ENCODE data around the gene TBCD.

DNA sequence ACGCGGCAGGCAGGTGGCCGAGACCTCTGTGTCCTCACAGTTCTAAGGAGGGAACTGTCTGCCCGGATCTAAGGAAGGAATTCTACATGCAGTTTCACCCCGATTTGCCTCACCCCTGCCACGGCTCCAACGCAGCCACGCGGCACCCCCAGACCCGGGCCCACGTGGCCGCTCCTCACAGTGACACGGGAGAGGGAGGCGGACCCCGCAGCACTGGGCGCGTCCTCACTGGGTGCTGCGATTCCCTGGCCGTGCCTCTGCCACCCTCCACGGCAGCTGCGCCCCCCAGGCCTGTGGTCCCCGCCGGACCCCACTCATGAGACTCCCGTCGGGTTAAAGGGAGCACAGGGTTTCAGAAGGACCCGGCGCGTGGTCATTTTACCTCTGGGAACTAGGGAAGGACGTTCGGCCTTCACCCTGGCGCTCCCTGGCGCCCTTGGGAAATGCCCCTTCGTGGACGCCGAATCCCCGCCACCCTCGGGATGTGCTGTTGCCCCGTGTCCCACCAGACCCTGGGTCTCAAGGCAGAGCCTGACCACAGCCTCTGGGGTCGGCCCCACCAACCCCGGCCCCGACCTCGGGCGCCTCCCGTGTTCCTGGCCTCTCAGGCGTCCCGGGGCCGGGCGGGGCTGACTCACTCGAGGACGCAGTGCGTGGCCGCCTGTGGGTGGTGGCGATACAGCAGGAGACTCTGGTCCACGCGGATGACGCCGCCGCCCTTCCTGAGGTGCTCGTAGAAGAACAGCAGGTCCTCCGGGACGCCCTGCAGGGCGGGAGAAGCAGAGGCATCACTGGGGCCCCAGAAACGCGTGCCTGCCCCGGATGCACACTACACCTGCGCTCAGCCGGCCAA, 208.8 kb downstream of the TBCD start:
- TF ChIP-seq, protein P1, sequence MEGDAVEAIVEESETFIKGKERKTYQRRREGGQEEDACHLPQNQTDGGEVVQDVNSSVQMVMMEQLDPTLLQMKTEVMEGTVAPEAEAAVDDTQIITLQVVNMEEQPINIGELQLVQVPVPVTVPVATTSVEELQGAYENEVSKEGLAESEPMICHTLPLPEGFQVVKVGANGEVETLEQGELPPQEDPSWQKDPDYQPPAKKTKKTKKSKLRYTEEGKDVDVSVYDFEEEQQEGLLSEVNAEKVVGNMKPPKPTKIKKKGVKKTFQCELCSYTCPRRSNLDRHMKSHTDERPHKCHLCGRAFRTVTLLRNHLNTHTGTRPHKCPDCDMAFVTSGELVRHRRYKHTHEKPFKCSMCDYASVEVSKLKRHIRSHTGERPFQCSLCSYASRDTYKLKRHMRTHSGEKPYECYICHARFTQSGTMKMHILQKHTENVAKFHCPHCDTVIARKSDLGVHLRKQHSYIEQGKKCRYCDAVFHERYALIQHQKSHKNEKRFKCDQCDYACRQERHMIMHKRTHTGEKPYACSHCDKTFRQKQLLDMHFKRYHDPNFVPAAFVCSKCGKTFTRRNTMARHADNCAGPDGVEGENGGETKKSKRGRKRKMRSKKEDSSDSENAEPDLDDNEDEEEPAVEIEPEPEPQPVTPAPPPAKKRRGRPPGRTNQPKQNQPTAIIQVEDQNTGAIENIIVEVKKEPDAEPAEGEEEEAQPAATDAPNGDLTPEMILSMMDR (IDR thresholded peaks at IDR 0.05; ENCODE audit: poor library complexity, severe bottlenecking), result no peak
- no peak for TF ChIP-seq REST (IDR thresholded peaks at IDR 0.05; ENCODE audit: borderline replicate concordance)
- no peak for TF ChIP-seq TAF1 (IDR thresholded peaks at IDR 0.05; ENCODE audit: low read depth)
- TF ChIP-seq EZH2 (IDR thresholded peaks at IDR 0.05; ENCODE audit: borderline replicate concordance, insufficient read depth, low read length, poor library complexity, severe bottlenecking), result no peak
- no peak for TF ChIP-seq SMC3 (conservative IDR thresholded peaks at IDR 0.05; ENCODE audit: poor library complexity)
- TF ChIP-seq EP300 (conservative IDR thresholded peaks at IDR 0.05; ENCODE audit: poor library complexity, severe bottlenecking), result no peak
- TF ChIP-seq POLR2AphosphoS5 (IDR thresholded peaks at IDR 0.05), result no peak
- no peak for TF ChIP-seq RAD21 (conservative IDR thresholded peaks at IDR 0.05)

Measured in neural cell (in vitro differentiated cells).